Measurements from ENCODE around the gene NDEL1. TPM values are rescaled to one million over a fixed set of nuclear protein-coding genes. Genes with fewer than 3 reads are reported as not detected.

NDEL1 gene
- total RNA-seq, 1 experiment from 2014 or later: 39.2 TPM

DNA sequence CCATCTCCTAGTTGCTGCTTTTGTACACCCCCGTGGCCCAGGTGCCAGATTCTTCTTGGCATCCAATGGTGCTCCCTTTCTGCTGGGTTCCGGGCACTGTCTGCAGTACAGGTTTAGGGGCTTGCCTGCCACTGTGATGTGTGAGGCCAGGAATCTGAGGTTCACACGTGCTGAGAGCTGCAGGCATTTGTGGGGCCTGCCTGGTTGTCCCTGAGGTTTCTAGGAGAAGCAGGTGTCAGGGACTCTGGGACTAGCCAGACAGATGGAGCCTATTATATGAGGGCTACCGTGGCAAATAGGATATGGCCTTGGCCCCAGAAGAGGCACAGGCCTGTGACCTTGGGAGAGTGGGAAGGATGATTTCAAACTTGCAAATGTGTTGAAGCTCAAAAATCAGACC lies 29.3 kb downstream of the NDEL1 start (continued):
- no peak for TF ChIP-seq SRF (IDR thresholded peaks at IDR 0.05; ENCODE audit: low read depth)
- TF ChIP-seq EZH2phosphoT487 (IDR thresholded peaks at IDR 0.05; ENCODE audit: borderline replicate concordance): no peak
- TF ChIP-seq TCF7L2 (IDR thresholded peaks at IDR 0.05; ENCODE audit: borderline replicate concordance, extremely low read depth, insufficient read depth, insufficient read length): no peak
- TF ChIP-seq EGR1 (IDR thresholded peaks at IDR 0.05; ENCODE audit: low read depth): no peak

GRCh38 chr17:8465356-8465755 lies 29.7 kb downstream of the NDEL1 start:
- no peaks in the 10 kb centered on the region for H3K27me3 ChIP-seq (ENCODE audit: insufficient read depth, low read length)
- no peak overlapping the region for H3K4me3 ChIP-seq (replicated peaks in 1 of 2; ENCODE audit: low read depth in 1 of 2, low read length in 2 of 2)
- H3K9ac ChIP-seq (ENCODE audit: low read length): no peak overlapping the region
- no peak for TF ChIP-seq POLR2AphosphoS5 (IDR thresholded peaks at IDR 0.05; ENCODE audit: low read depth, low read length)
- TF ChIP-seq TCF7L2 (IDR thresholded peaks at IDR 0.05; ENCODE audit: borderline replicate concordance, extremely low read depth, insufficient read depth, insufficient read length): no peak
- TF ChIP-seq CEBPB (IDR thresholded peaks at IDR 0.05; ENCODE audit: low read depth): no peak
- no peak for TF ChIP-seq SP1 (IDR thresholded peaks at IDR 0.05; ENCODE audit: low read depth)
- TF ChIP-seq SRF (IDR thresholded peaks at IDR 0.05; ENCODE audit: low read depth): no peak
- no peak for TF ChIP-seq CBX3 (IDR thresholded peaks at IDR 0.05; ENCODE audit: low read depth)
- H3K9me2 ChIP-seq (ENCODE audit: insufficient read depth): no peaks in the 10 kb centered on the region
- intact Hi-C loops (cut with micrococcal nuclease): no loop called here
- H3K36me3 ChIP-seq (ENCODE audit: control insufficient read depth in 1 of 2, insufficient read depth in 2 of 2, low read length in 2 of 2): peaks cover 21 to 34% of the 10 kb centered on the region in 2 experiments
- H3K79me2 ChIP-seq (ENCODE audit: insufficient read depth, low read length): peaks cover 47% of the 10 kb centered on the region; the same call in 1 of the 2 replicates
- ChIA-PET POLR2A (no interaction called here), RAD21 (ENCODE audit: low non-redundant PET in 1 of 2, low total read pairs in 2 of 2, uncharacterized antibody in 2 of 2, unreplicated experiment in 2 of 2) (no interaction called here), CTCF (no interaction called here)
- DNase-seq (ENCODE audit: low read depth, low spot score) (no peak), ATAC-seq (no peak)
- H3K4me2 ChIP-seq (ENCODE audit: low read length): no peak overlapping the region
- no peaks in the 10 kb centered on the region for H3K9me3 ChIP-seq (ENCODE audit: control insufficient read depth in 1 of 2, insufficient read depth in 1 of 2, low read depth in 1 of 2, low read length in 2 of 2)
- H2AFZ ChIP-seq (ENCODE audit: low read depth, low read length, poor library complexity, severe bottlenecking): no peak overlapping the region
- H3K27ac ChIP-seq (ENCODE audit: low read depth, low read length): no peak overlapping the region
- no peaks in the 10 kb centered on the region for H3K4me1 ChIP-seq (ENCODE audit: control insufficient read depth in 1 of 2, insufficient read depth in 2 of 2, low read length in 2 of 2)
- no TSS peak for BruUV-seq (replicated peaks)
- H4K20me1 ChIP-seq (ENCODE audit: insufficient read depth): peaks cover 3% of the 10 kb centered on the region; the same call in 1 of the 2 replicates

- H2AFZ ChIP-seq (ENCODE audit: low read depth, low read length, poor library complexity, severe bottlenecking): no peak overlapping the region
- ChIA-PET RAD21 (ENCODE audit: low non-redundant PET in 1 of 2, low total read pairs in 2 of 2, uncharacterized antibody in 2 of 2, unreplicated experiment in 2 of 2) (no interaction called here), POLR2A (no interaction called here), CTCF (no interaction called here)
- no peaks in the 10 kb centered on the region for H3K9me3 ChIP-seq (ENCODE audit: control insufficient read depth in 1 of 2, insufficient read depth in 1 of 2, low read depth in 1 of 2, low read length in 2 of 2)
- H3K27me3 ChIP-seq (ENCODE audit: insufficient read depth, low read length): no peaks in the 10 kb centered on the region
- peaks cover 20 to 31% of the 10 kb centered on the region in 2 experiments; a peak in 3 of 4 replicates for H3K36me3 ChIP-seq (ENCODE audit: control insufficient read depth in 1 of 2, insufficient read depth in 2 of 2, low read length in 2 of 2)
- intact Hi-C loops (cut with micrococcal nuclease): no loop called here
- H3K9ac ChIP-seq (ENCODE audit: low read length): no peak overlapping the region
- H3K4me1 ChIP-seq (ENCODE audit: control insufficient read depth in 1 of 2, insufficient read depth in 2 of 2, low read length in 2 of 2): no peaks in the 10 kb centered on the region
- H3K4me2 ChIP-seq (ENCODE audit: low read length): no peak overlapping the region
- peaks cover 47% of the 10 kb centered on the region; the same call in 1 of the 2 replicates for H3K79me2 ChIP-seq (ENCODE audit: insufficient read depth, low read length)
- no peaks in the 10 kb centered on the region for H3K9me2 ChIP-seq (ENCODE audit: insufficient read depth)
- ATAC-seq: no peak
- no TSS peak for BruUV-seq (replicated peaks)
- peaks cover 3% of the 10 kb centered on the region; the same call in 1 of the 2 replicates for H4K20me1 ChIP-seq (ENCODE audit: insufficient read depth)
- no peak for DNase-seq (ENCODE audit: low read depth, low spot score)
- H3K4me3 ChIP-seq (replicated peaks in 1 of 2; ENCODE audit: low read depth in 1 of 2, low read length in 2 of 2): no peak overlapping the region
- H3K27ac ChIP-seq (ENCODE audit: low read depth, low read length): no peak overlapping the region
- TF ChIP-seq ELF1 (IDR thresholded peaks at IDR 0.05; ENCODE audit: borderline replicate concordance, low read depth): no peak
- TF ChIP-seq YY1 (IDR thresholded peaks at IDR 0.05; ENCODE audit: extremely low read depth, insufficient replicate concordance, low read depth, low read length): no peak
- TF ChIP-seq ZFX (IDR thresholded peaks at IDR 0.05): no peak
- no peak for TF ChIP-seq POLR2A (IDR thresholded peaks at IDR 0.05; ENCODE audit: borderline replicate concordance, extremely low read depth, insufficient read depth, insufficient read length)
- no peak for TF ChIP-seq ATF3 (IDR thresholded peaks at IDR 0.05)
- no peak for TF ChIP-seq CBX3 (IDR thresholded peaks at IDR 0.05; ENCODE audit: low read depth)
- TF ChIP-seq, protein P1, sequence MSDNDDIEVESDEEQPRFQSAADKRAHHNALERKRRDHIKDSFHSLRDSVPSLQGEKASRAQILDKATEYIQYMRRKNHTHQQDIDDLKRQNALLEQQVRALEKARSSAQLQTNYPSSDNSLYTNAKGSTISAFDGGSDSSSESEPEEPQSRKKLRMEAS (IDR thresholded peaks at IDR 0.05): no peak
- no peak for TF ChIP-seq POLR2AphosphoS5 (IDR thresholded peaks at IDR 0.05; ENCODE audit: low read depth, low read length)
- TF ChIP-seq SRF (IDR thresholded peaks at IDR 0.05; ENCODE audit: low read depth): no peak
- TF ChIP-seq, protein P2, sequence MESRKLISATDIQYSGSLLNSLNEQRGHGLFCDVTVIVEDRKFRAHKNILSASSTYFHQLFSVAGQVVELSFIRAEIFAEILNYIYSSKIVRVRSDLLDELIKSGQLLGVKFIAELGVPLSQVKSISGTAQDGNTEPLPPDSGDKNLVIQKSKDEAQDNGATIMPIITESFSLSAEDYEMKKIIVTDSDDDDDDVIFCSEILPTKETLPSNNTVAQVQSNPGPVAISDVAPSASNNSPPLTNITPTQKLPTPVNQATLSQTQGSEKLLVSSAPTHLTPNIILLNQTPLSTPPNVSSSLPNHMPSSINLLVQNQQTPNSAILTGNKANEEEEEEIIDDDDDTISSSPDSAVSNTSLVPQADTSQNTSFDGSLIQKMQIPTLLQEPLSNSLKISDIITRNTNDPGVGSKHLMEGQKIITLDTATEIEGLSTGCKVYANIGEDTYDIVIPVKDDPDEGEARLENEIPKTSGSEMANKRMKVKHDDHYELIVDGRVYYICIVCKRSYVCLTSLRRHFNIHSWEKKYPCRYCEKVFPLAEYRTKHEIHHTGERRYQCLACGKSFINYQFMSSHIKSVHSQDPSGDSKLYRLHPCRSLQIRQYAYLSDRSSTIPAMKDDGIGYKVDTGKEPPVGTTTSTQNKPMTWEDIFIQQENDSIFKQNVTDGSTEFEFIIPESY (IDR thresholded peaks at IDR 0.05; ENCODE audit: extremely low read depth, insufficient replicate concordance, low read length): no peak
- TF ChIP-seq EZH2phosphoT487 (IDR thresholded peaks at IDR 0.05; ENCODE audit: borderline replicate concordance): no peak
- TF ChIP-seq FOSL1 (IDR thresholded peaks at IDR 0.05; ENCODE audit: low read depth): no peak
- no peak for TF ChIP-seq ZNF274 (IDR thresholded peaks at IDR 0.05; ENCODE audit: low read depth, low read length)
- TF ChIP-seq TCF7L2 (IDR thresholded peaks at IDR 0.05; ENCODE audit: borderline replicate concordance, extremely low read depth, insufficient read depth, insufficient read length): no peak
- no peak for TF ChIP-seq CEBPB (IDR thresholded peaks at IDR 0.05; ENCODE audit: low read depth)
These were observed 30.1 kb downstream of the NDEL1 start for GRCh38 chr17:8465759-8466158.

All from HCT116 (cell line).